HG03521 (cell line): Measurements from ENCODE around the gene ADAT2.

Experiments used
- ATAC-seq: cut with Tn5 transposase; IDR thresholded peaks from one replicate; pipeline ENCODE4 v1.9.1; 2021; ENCODE audit warnings: mild to moderate bottlenecking, moderate library complexity; ENCODE audit not compliant: unreplicated experiment

The ADAT2 gene

GRCh38 chr6:143399176-143399575, 51.3 kb downstream of the ADAT2 start:
- no peak for ATAC-seq

- ATAC-seq = no peak
Observed at GRCh38 chr6:143397227-143398222, 53.0 kb downstream of the ADAT2 start.

DNA sequence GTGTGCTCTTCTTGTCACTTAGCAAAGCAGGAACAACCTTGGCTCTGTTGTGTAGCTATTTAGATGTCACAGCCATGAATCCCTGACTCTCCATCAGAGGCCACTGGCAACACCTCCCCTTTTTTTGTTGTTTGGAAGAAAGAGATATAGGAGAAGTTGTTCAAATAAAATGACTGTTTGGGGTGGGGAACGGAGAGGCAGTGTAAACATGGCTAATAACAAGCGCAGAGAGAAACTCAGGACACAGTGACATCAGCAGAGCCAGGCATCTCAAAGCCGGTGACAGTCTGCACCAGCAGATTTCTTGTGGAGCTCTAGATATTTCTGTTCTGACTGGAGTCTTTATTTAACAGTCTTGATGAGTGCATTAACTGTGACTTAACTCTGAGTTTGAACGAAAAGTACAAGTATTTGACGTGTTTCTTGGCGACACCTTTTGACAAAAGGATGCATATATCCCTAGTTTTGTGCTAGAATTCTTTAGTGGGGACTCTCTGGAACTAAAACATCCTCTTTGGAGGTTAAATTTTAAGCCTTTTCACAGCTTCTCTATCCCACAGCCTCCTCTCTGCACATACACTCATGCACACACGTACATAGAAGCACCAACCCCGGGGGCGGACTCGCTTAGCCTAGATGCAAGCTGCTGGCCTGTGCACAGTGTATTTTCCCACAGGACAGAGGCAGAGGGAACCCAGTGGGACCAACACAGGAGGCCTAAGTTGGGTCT, 53.8 kb downstream of the ADAT2 start:
- no peak for ATAC-seq

GRCh38 chr6:143395699-143396098, 54.8 kb downstream of the ADAT2 start:
- no peak for ATAC-seq

DNA sequence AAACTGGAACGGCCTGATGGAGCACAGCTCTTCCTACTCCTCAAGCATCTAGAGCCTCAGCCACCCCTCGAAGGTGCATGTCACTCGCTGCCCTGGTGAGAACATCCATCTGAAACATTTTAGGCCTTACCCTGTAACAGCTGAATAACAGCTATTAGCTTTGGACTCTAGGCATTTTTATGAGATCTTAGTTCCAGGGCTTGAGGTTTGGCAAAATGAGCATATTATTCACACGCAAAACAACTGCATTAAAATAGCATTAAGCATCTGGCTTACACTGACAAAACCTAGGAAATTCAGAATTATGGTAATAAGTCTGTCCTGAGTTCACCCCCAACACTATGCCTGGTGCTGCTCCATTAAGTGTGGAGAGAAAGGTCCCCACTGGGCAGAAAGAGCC, 56.1 kb downstream of the ADAT2 start:
- ATAC-seq = no peak

DNA sequence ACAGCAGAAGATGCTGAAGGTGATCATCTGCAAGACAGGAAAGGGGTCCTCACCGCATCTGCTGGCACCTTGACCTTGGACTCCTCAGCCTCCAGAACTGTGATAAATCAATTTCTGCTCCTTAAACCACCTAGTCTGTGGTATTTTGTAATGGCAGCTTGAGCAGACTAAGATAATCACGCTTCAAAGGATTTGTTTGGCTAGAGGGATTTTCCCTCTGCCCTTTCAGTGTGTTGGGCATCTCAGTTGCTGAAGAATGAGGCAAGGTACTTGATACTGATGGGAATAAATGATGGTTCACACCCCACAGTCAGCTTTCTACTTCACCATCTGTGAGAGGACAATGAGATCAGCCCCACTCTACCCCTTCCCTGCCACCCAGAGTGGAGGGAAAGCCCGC, 60.2 kb downstream of the ADAT2 start:
- no peak for ATAC-seq

DNA sequence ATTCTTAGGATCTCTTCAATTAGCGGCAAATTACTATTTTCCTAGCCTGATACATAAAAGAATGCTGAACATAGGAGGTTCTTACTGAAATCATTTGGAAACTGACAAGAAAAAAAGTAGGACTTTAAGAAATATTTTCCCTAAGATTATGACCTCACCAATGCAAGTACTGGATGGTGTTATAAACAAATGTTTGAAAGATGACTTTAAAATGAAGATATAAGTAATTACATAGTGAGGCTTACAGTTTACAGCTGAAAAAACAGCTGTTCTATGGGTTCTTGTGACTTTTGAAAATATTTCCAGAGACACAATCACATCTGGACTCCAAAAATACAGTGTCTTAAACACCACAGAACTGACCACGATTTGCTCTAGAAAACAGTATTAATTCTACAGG, 64.9 kb downstream of the ADAT2 start:
- no peak for ATAC-seq

GRCh38 chr6:143376861-143377260, 73.6 kb downstream of the ADAT2 start:
- no peak for ATAC-seq

GRCh38 chr6:143376375-143376774, 74.1 kb downstream of the ADAT2 start:
- no peak for ATAC-seq

GRCh38 chr6:143375022-143375585, 75.4 kb downstream of the ADAT2 start:
- no peak for ATAC-seq

- no peak for ATAC-seq
Observed at GRCh38 chr6:143374014-143374413, 76.5 kb downstream of the ADAT2 start.
